SIG-M5 (cell line): Measurements from ENCODE around the gene PANK2.
"Not testable (repeated sequence)": the region's sequence is repeated elsewhere in the genome, so short reads cannot be mapped to it uniquely, and the experiment has no call there.

Source experiments
- DNase-seq: peaks from one replicate; lab custom pipeline; 2025; lab: John Stamatoyannopoulos, UW

The PANK2 gene

GRCh38 chr20:3929713-3930060 is 40.5 kb downstream of the PANK2 start:
- no peak for DNase-seq

- no peak for DNase-seq
Observed at GRCh38 chr20:3930265-3931206, 41.3 kb downstream of the PANK2 start.

- no peak for DNase-seq
Observed at GRCh38 chr20:3931664-3932063, 42.5 kb downstream of the PANK2 start.

- DNase-seq: no peak
Observed at GRCh38 chr20:3932277-3932676, 43.1 kb downstream of the PANK2 start.

- DNase-seq: no peak
Observed at GRCh38 chr20:3932681-3933080, 43.5 kb downstream of the PANK2 start.

GRCh38 chr20:3933218-3933617 is 44.0 kb downstream of the PANK2 start:
- no peak for DNase-seq

GRCh38 chr20:3934624-3935023 is 45.4 kb downstream of the PANK2 start:
- DNase-seq: no peak

- DNase-seq: no peak
Observed at GRCh38 chr20:3935295-3935955, 46.2 kb downstream of the PANK2 start.

GRCh38 chr20:3935956-3936340 is 46.8 kb downstream of the PANK2 start:
- DNase-seq: no peak

- no peak for DNase-seq
Observed at GRCh38 chr20:3937618-3938017, 48.4 kb downstream of the PANK2 start.

- DNase-seq: no peak
Observed at GRCh38 chr20:3940905-3941304, 51.7 kb downstream of the PANK2 start.

GRCh38 chr20:3946666-3947065 is 57.5 kb downstream of the PANK2 start:
- DNase-seq: not testable (repeated sequence)

GRCh38 chr20:3964719-3965118 is 75.5 kb downstream of the PANK2 start:
- no peak for DNase-seq

- DNase-seq: no peak
Observed at GRCh38 chr20:3966571-3966970, 77.4 kb downstream of the PANK2 start.

- no peak for DNase-seq
Observed at GRCh38 chr20:3970016-3970415, 80.8 kb downstream of the PANK2 start.

GRCh38 chr20:3971145-3971544 is 82.0 kb downstream of the PANK2 start:
- DNase-seq: no peak

- DNase-seq: no peak
Observed at GRCh38 chr20:3972161-3972560, 83.0 kb downstream of the PANK2 start.

GRCh38 chr20:3972631-3973030 is 83.4 kb downstream of the PANK2 start:
- not testable (repeated sequence) for DNase-seq

- no peak for DNase-seq
Observed at GRCh38 chr20:3973705-3974104, 84.5 kb downstream of the PANK2 start.

GRCh38 chr20:3976511-3976910 is 87.3 kb downstream of the PANK2 start:
- DNase-seq: no peak
